MM.1S (cell line): ENCODE results near the gene NT5DC2.

Experiments
- CTCF ChIP-seq: fragments of 300-600 bp; sonication (generic); IDR thresholded peaks from 2 replicates; pipeline ENCODE4 v1.5.1; 2016; ENCODE audit warnings: antibody characterized with exemption, low read length, mixed read lengths
- EZH2 ChIP-seq: fragments of 300-600 bp; sonication (generic); optimal IDR thresholded peaks from 2 replicates; pipeline ENCODE3; 2017; ENCODE audit warnings: low read depth, mild to moderate bottlenecking, antibody characterized with exemption, low read length, mixed read lengths

DNA sequence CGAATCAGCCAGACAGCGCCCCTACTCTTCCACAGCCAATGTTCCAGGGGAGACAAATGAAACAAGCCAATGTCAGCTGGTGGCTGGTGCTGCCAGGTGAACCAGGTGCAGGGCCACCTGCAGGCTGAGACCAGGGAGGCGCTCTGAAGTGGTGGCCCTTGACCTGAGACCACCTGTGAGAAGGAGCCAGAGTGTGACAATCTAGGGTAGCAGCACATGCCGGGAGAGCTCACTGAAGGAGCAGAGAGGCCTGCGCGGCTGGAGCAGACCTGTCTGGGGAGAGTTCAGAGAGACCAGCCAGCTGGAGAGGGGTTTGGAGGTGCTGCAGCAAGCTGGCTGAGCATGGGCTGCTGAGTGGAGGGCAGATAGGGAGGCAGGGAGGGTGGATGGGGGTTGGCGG lies 39.2 kb downstream of the NT5DC2 start:
- TF ChIP-seq CTCF (no peak), EZH2 (no peak)
